HEK293 (cell line): ENCODE data around the gene PDGFC.

Experiments used
- CTCF ChIA-PET: fragments of 350-600 bp; formaldehyde crosslinking; extraction: SDS; loops from one replicate; lab custom pipeline; 2021; ENCODE audit warnings: antibody characterized with exemption; lab: Yijun Ruan, JAX
- POLR2A ChIA-PET: fragments of 300-600 bp; formaldehyde crosslinking; extraction: SDS; loops from one replicate; lab custom pipeline; 2020; ENCODE audit warnings: antibody characterized with exemption, inconsistent platforms; lab: Yijun Ruan, JAX
- H3K27ac ChIP-seq: fragments of 200-500 bp; sonication (Bioruptor generic); 2 replicates; pipeline ENCODE4 v1.5.1; 2014; ENCODE audit warnings: low read depth, low read length, control low read depth, inconsistent platforms; ENCODE audit errors: extremely low read depth
- H3K36me3 ChIP-seq, 2 experiments: fragments of 200-500 bp in 1 of 2; sonication (Bioruptor generic) in 1 of 2; 1 replicate in 1 of 2; 2 replicates in 1 of 2; pipeline ENCODE4 v1.5.1; 2014 to 2017; ENCODE audit warnings: inconsistent platforms in 2 of 2, low read length in 2 of 2; ENCODE audit not compliant: control insufficient read depth in 2 of 2, insufficient read depth in 1 of 2
- H3K4me1 ChIP-seq: fragments of 200-500 bp; sonication (Bioruptor generic); 2 replicates; pipeline ENCODE4 v1.5.1; 2014; ENCODE audit warnings: mild to moderate bottlenecking, low read length, inconsistent platforms; ENCODE audit not compliant: control insufficient read depth, insufficient read depth
- H3K4me3 ChIP-seq: 2 replicates; pipeline ENCODE4 v1.5.1; 2011; ENCODE audit warnings: low read depth, mild to moderate bottlenecking, control low read depth, low read length, moderate library complexity
- H3K9me3 ChIP-seq: fragments of 200-500 bp; sonication (Bioruptor generic); 2 replicates; pipeline ENCODE4 v1.5.1; 2014; ENCODE audit warnings: low read depth, low read length, inconsistent platforms; ENCODE audit not compliant: control insufficient read depth, insufficient read depth
- FEZF1 ChIP-seq: fragments of 450-650 bp; formaldehyde crosslinking; IDR thresholded peaks from 2 replicates; pipeline ENCODE4 v1.5.1; 2016; ENCODE audit warnings: missing biosample characterization, missing genetic modification characterization
- KLF10 ChIP-seq: fragments of 450-650 bp; IDR thresholded peaks from 2 replicates; pipeline ENCODE4 v1.5.1; 2018; ENCODE audit warnings: missing biosample characterization, mild to moderate bottlenecking, missing genetic modification characterization
- PRDM6 ChIP-seq: fragments of 450-650 bp; formaldehyde crosslinking; IDR thresholded peaks from 2 replicates; pipeline ENCODE4 v1.5.1; 2017; ENCODE audit warnings: missing biosample characterization, missing genetic modification characterization
- SETDB1 ChIP-seq: IDR thresholded peaks from one replicate; pipeline ENCODE4 v1.6.1; 2017; ENCODE audit warnings: mild to moderate bottlenecking, low read length, moderate library complexity, mixed read lengths; ENCODE audit not compliant: insufficient read length
- WT1 ChIP-seq: fragments of 450-650 bp; formaldehyde crosslinking; IDR thresholded peaks from 2 replicates; pipeline ENCODE4 v1.5.1; 2016; ENCODE audit warnings: missing biosample characterization, missing genetic modification characterization
- ZBTB17 ChIP-seq: fragments of 450-650 bp; formaldehyde crosslinking; IDR thresholded peaks from 2 replicates; pipeline ENCODE4 v1.5.1; 2016; ENCODE audit warnings: missing biosample characterization, missing genetic modification characterization
- ZBTB48 ChIP-seq: fragments of 450-650 bp; formaldehyde crosslinking; IDR thresholded peaks from 2 replicates; pipeline ENCODE4 v1.5.1; 2016; ENCODE audit warnings: missing biosample characterization, missing genetic modification characterization
- ZNF112 ChIP-seq: fragments of 450-650 bp; formaldehyde crosslinking; IDR thresholded peaks from 2 replicates; pipeline ENCODE4 v1.5.0; 2017; ENCODE audit warnings: missing biosample characterization, missing genetic modification characterization
- ZNF16 ChIP-seq: fragments of 450-650 bp; formaldehyde crosslinking; IDR thresholded peaks from 2 replicates; pipeline ENCODE4 v1.5.1; 2016; ENCODE audit warnings: low read depth, missing biosample characterization, missing genetic modification characterization
- ZNF24 ChIP-seq: fragments of 450-650 bp; formaldehyde crosslinking; IDR thresholded peaks from 2 replicates; pipeline ENCODE4 v1.5.1; 2016; ENCODE audit warnings: missing biosample characterization, missing genetic modification characterization
- ZNF354C ChIP-seq: fragments of 450-650 bp; formaldehyde crosslinking; IDR thresholded peaks from 2 replicates; pipeline ENCODE4 v1.5.1; 2016; ENCODE audit warnings: missing biosample characterization, missing genetic modification characterization, low read depth, borderline replicate concordance
- ZNF362 ChIP-seq: fragments of 450-650 bp; formaldehyde crosslinking; IDR thresholded peaks from 2 replicates; pipeline ENCODE4 v1.5.1; 2016; ENCODE audit warnings: missing biosample characterization, missing genetic modification characterization
- ZNF521 ChIP-seq: fragments of 450-650 bp; formaldehyde crosslinking; IDR thresholded peaks from 2 replicates; pipeline ENCODE4 v1.5.1; 2017; ENCODE audit warnings: missing biosample characterization, mild to moderate bottlenecking, missing genetic modification characterization
- ZNF621 ChIP-seq: fragments of 450-650 bp; formaldehyde crosslinking; IDR thresholded peaks from 2 replicates; pipeline ENCODE4 v1.5.1; 2017; ENCODE audit warnings: missing biosample characterization, missing genetic modification characterization
- TF ChIP-seq, protein P1 (sequence below): fragments of 450-650 bp; formaldehyde crosslinking; IDR thresholded peaks from 2 replicates; pipeline ENCODE4 v1.5.1; 2017; ENCODE audit warnings: missing biosample characterization, missing genetic modification characterization
- TF ChIP-seq, protein P2 (sequence below): fragments of 450-650 bp; IDR thresholded peaks from 2 replicates; pipeline ENCODE4 v1.5.1; 2018; ENCODE audit warnings: missing biosample characterization, mild to moderate bottlenecking, missing genetic modification characterization

Gene PDGFC

DNA sequence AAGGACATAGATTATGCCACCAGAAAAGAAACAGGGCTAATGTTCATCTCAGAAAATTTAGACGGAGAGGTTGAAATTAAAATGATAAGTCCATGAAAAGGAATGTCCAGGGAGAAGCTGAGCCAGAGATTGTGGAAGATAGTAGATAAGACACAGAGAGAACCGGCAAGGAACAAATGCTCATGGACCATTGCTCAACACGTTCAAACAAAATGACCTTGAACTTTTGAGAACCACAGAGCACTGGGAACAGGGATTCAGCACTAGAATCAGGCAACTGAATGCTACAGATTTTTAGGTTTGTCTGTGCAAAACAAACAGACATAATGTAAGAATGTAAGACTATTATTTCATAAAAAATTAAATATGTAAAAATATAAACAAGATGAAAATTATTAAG lies 206.3 kb downstream of the PDGFC start (continued):
- TF ChIP-seq PRDM6 (tag by site-specific recombination), result no peak

GRCh38 chr4:156764846-156765245 lies 206.8 kb downstream of the PDGFC start:
- peaks cover 16% of the 10 kb centered on the region; the same call in 1 of the 2 replicates for H3K4me1 ChIP-seq
- H3K9me3 ChIP-seq, result no peaks in the 10 kb centered on the region
- CTCF ChIA-PET, result no interaction called here
- no peak for TF ChIP-seq ZNF621 (tag by site-specific recombination)
- no peak for TF ChIP-seq ZNF112 (tag by site-specific recombination)
- TF ChIP-seq, protein P1, sequence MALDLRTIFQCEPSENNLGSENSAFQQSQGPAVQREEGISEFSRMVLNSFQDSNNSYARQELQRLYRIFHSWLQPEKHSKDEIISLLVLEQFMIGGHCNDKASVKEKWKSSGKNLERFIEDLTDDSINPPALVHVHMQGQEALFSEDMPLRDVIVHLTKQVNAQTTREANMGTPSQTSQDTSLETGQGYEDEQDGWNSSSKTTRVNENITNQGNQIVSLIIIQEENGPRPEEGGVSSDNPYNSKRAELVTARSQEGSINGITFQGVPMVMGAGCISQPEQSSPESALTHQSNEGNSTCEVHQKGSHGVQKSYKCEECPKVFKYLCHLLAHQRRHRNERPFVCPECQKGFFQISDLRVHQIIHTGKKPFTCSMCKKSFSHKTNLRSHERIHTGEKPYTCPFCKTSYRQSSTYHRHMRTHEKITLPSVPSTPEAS (tag by site-specific recombination), result no peak
- TF ChIP-seq ZNF521 (tag by site-specific recombination), result no peak
- TF ChIP-seq, all 188 proteins: peak for 0
- H3K4me3 ChIP-seq, result no peak overlapping the region
- POLR2A ChIA-PET, result no interaction called here
- peaks cover 0 to 8% of the 10 kb centered on the region in 2 experiments; a peak in 1 of 3 replicates for H3K36me3 ChIP-seq
- no peak overlapping the region for H3K27ac ChIP-seq

DNA sequence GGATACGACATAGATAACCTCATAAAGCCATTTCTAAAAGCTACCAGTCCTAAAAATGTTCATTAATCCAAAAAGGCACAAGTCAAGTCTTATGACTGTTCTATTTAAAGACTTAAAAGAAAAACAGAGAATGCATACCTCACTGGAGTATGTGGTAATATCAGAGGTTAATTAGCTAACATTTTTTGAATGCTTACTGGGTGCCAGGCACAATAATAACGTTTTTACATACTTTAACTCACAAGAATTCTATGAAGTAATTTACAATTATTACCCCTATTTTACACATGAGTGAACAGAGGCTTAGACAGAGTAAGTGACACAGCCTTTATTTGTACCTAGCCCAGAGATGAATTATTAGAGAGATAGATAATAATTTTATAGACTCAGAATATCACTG lies 207.5 kb downstream of the PDGFC start:
- no peak for TF ChIP-seq ZBTB48
- peak; percentile 86 for TF ChIP-seq PRDM6 (tag by site-specific recombination)
- no peak for TF ChIP-seq SETDB1
- peak; percentile 49; the same call in 1 of the 2 replicates for TF ChIP-seq ZNF362 (tag by site-specific recombination)
- TF ChIP-seq ZNF354C, result no peak
- TF ChIP-seq FEZF1 (tag by site-specific recombination), result no peak
- peaks cover 0 to 8% of the 10 kb centered on the region in 2 experiments; a peak in 1 of 3 replicates for H3K36me3 ChIP-seq
- no peaks in the 10 kb centered on the region for H3K9me3 ChIP-seq
- POLR2A ChIA-PET, result no interaction called here
- no peak overlapping the region for H3K27ac ChIP-seq
- CTCF ChIA-PET, result no interaction called here
- no peak overlapping the region for H3K4me3 ChIP-seq
- H3K4me1 ChIP-seq, result peaks cover 10% of the 10 kb centered on the region; the same call in 1 of the 2 replicates

DNA sequence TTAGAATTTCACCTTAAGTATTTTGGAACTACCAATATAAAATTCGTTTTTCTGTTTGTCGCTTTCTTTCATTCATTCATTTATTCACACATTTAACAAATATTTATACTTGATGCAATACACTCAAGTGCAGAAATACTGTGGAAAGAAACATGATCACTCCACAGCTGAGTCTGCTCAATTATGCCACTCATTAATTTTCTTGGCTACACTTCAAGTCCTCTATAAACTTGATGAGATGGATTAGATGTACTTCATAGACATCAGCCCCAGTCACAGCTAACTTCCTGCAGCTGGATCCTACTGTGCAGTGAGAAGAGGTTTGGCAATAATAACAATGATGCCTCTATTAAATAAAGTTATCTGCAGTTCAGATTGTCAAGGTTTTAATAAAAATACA lies 208.1 kb downstream of the PDGFC start:
- peaks cover 10% of the 10 kb centered on the region; the same call in 1 of the 2 replicates for H3K4me1 ChIP-seq
- POLR2A ChIA-PET, result no interaction called here
- CTCF ChIA-PET, result no interaction called here
- H3K9me3 ChIP-seq, result no peaks in the 10 kb centered on the region
- H3K36me3 ChIP-seq, result peaks cover 0 to 8% of the 10 kb centered on the region in 2 experiments; a peak in 1 of 3 replicates
- H3K27ac ChIP-seq, result no peak overlapping the region
- no peak overlapping the region for H3K4me3 ChIP-seq
- TF ChIP-seq, protein P2, sequence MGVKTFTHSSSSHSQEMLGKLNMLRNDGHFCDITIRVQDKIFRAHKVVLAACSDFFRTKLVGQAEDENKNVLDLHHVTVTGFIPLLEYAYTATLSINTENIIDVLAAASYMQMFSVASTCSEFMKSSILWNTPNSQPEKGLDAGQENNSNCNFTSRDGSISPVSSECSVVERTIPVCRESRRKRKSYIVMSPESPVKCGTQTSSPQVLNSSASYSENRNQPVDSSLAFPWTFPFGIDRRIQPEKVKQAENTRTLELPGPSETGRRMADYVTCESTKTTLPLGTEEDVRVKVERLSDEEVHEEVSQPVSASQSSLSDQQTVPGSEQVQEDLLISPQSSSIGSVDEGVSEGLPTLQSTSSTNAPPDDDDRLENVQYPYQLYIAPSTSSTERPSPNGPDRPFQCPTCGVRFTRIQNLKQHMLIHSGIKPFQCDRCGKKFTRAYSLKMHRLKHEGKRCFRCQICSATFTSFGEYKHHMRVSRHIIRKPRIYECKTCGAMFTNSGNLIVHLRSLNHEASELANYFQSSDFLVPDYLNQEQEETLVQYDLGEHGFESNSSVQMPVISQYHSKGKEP (tag by site-specific recombination), result peak; percentile 88
- peak; percentile 69 for TF ChIP-seq WT1
- no peak for TF ChIP-seq ZNF112 (tag by site-specific recombination)
- TF ChIP-seq PRDM6 (tag by site-specific recombination), result peak; percentile 91
- no peak for TF ChIP-seq ZNF16
- peak; percentile 40; the same call in 1 of the 2 replicates for TF ChIP-seq FEZF1 (tag by site-specific recombination)
- peak; percentile 73 for TF ChIP-seq ZNF24 (tag by site-specific recombination)
- TF ChIP-seq ZBTB17 (tag by site-specific recombination), result 0 out of 2 replicates have a peak, but pooled peaks have one; percentile 32
- peak; percentile 43; the same call in 1 of the 2 replicates for TF ChIP-seq KLF10 (tag by site-specific recombination)
